ENCODE results near the gene TMCC3.
"Not testable (repeated sequence)": the region's sequence is repeated elsewhere in the genome, so short reads cannot be mapped to it uniquely, and the experiment has no call there.

Gene TMCC3

GRCh38 chr12:94599189-94599588, 51.2 kb downstream of the TMCC3 start:
- no peak for DNase-seq (ENCODE audit: low spot score)
- TF ChIP-seq CTCF (IDR thresholded peaks at IDR 0.05; ENCODE audit: extremely low read depth, missing control alignments) = no peak

GRCh38 chr12:94597268-94597667, 53.1 kb downstream of the TMCC3 start:
- no peak for DNase-seq (ENCODE audit: low spot score)
- TF ChIP-seq CTCF (IDR thresholded peaks at IDR 0.05; ENCODE audit: extremely low read depth, missing control alignments) = no peak

- DNase-seq (ENCODE audit: low spot score) = no peak
- TF ChIP-seq CTCF (IDR thresholded peaks at IDR 0.05; ENCODE audit: extremely low read depth, missing control alignments) = no peak
Measured at GRCh38 chr12:94596596-94596995, 53.8 kb downstream of the TMCC3 start.

- no peak for DNase-seq (ENCODE audit: low spot score)
Measured at GRCh38 chr12:94595152-94595551, 55.2 kb downstream of the TMCC3 start.

GRCh38 chr12:94594443-94594825, 55.9 kb downstream of the TMCC3 start:
- no peak for DNase-seq (ENCODE audit: low spot score)
- no peak for TF ChIP-seq CTCF (IDR thresholded peaks at IDR 0.05; ENCODE audit: extremely low read depth, missing control alignments)

More at GRCh38 chr12:94595152-94595551, 55.2 kb downstream of the TMCC3 start:
- TF ChIP-seq CTCF (IDR thresholded peaks at IDR 0.05; ENCODE audit: extremely low read depth, missing control alignments) = no peak

GRCh38 chr12:94593822-94594442, 56.4 kb downstream of the TMCC3 start:
- TF ChIP-seq CTCF (IDR thresholded peaks at IDR 0.05; ENCODE audit: extremely low read depth, missing control alignments) = no peak
- no peak for DNase-seq (ENCODE audit: low spot score)

- not testable (repeated sequence) for DNase-seq (ENCODE audit: low spot score)
Measured at GRCh38 chr12:94592723-94593122, 57.6 kb downstream of the TMCC3 start.

- TF ChIP-seq CTCF (IDR thresholded peaks at IDR 0.05; ENCODE audit: extremely low read depth, missing control alignments) = no peak
- no peak for DNase-seq (ENCODE audit: low spot score)
Measured at GRCh38 chr12:94592080-94592479, 58.3 kb downstream of the TMCC3 start.

Measured in GM20000 (cell line).